Spleen (tissue), 7 donors: ENCODE data around the gene SLC4A2.

Experiments
- POLR2A ChIP-seq, 3 donors: fragments of 450-650 bp; IDR thresholded peaks; one replicate each; pipeline ENCODE4 v1.5.1; 2017; ENCODE audit warnings: antibody characterized with exemption in 3 of 3, mild to moderate bottlenecking in 1 of 3
- POLR2AphosphoS5 ChIP-seq, 3 donors: sonication (generic); formaldehyde crosslinking; IDR thresholded peaks; one replicate each; pipeline ENCODE4 v1.5.1; 2017; ENCODE audit warnings: antibody characterized with exemption in 3 of 3
- TF ChIP-seq, protein P1 (sequence below), 11 experiments: fragments of 200-600 bp in 7 of 11; fragments of 450-650 bp in 4 of 11; sonication (generic) in 4 of 11; IDR thresholded peaks in 8 of 11; conservative IDR thresholded peaks in 3 of 11; 1 replicate in 7 of 11; 2 replicates in 4 of 11; pipeline versions ENCODE4 v1.4.0 to v1.8.0; 2016 to 2021; ENCODE audit warnings: antibody characterized with exemption in 11 of 11, inconsistent platforms in 4 of 11, mild to moderate bottlenecking in 1 of 11
- donor health status: DM: no; HTN: no; CAD: no; lungs with moderate emphysema.
- donor health status: DM: no; HTN: no; CAD: no.
- donor health status: DM: no; HTN: no; CAD: no.

- TF ChIP-seq, protein P1, sequence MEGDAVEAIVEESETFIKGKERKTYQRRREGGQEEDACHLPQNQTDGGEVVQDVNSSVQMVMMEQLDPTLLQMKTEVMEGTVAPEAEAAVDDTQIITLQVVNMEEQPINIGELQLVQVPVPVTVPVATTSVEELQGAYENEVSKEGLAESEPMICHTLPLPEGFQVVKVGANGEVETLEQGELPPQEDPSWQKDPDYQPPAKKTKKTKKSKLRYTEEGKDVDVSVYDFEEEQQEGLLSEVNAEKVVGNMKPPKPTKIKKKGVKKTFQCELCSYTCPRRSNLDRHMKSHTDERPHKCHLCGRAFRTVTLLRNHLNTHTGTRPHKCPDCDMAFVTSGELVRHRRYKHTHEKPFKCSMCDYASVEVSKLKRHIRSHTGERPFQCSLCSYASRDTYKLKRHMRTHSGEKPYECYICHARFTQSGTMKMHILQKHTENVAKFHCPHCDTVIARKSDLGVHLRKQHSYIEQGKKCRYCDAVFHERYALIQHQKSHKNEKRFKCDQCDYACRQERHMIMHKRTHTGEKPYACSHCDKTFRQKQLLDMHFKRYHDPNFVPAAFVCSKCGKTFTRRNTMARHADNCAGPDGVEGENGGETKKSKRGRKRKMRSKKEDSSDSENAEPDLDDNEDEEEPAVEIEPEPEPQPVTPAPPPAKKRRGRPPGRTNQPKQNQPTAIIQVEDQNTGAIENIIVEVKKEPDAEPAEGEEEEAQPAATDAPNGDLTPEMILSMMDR (IDR thresholded peaks at IDR 0.05 in 8 of 11, conservative IDR thresholded peaks at IDR 0.05 in 3 of 11): no peak
- TF ChIP-seq POLR2A (IDR thresholded peaks at IDR 0.05) (no peak), POLR2AphosphoS5 (IDR thresholded peaks at IDR 0.05) (no peak)
These were observed 28.8 kb downstream of the SLC4A2 start for GRCh38 chr7:151088019-151088855.
